Esophagus muscularis mucosa (tissue), 3 donors: ENCODE results near the gene UNC45B.

Experiments
- POLR2A ChIP-seq: fragments of 450-650 bp; IDR thresholded peaks from one replicate; pipeline ENCODE4 v1.6.1; 2017; ENCODE audit warnings: antibody characterized with exemption, moderate library complexity, mild to moderate bottlenecking, low read depth
- POLR2AphosphoS5 ChIP-seq, 2 donors: sonication (generic); formaldehyde crosslinking; IDR thresholded peaks; one replicate each; pipeline ENCODE4 v1.6.1; 2017; ENCODE audit warnings: antibody characterized with exemption in 2 of 2
- TF ChIP-seq, protein P1 (sequence below), 3 experiments: fragments of 200-600 bp in 2 of 3; fragments of 450-650 bp in 1 of 3; sonication (generic) in 2 of 3; IDR thresholded peaks; one replicate each; pipeline ENCODE4 v1.5.1; 2017 to 2019; ENCODE audit warnings: antibody characterized with exemption in 3 of 3, mild to moderate bottlenecking in 2 of 3, moderate library complexity in 1 of 3

DNA sequence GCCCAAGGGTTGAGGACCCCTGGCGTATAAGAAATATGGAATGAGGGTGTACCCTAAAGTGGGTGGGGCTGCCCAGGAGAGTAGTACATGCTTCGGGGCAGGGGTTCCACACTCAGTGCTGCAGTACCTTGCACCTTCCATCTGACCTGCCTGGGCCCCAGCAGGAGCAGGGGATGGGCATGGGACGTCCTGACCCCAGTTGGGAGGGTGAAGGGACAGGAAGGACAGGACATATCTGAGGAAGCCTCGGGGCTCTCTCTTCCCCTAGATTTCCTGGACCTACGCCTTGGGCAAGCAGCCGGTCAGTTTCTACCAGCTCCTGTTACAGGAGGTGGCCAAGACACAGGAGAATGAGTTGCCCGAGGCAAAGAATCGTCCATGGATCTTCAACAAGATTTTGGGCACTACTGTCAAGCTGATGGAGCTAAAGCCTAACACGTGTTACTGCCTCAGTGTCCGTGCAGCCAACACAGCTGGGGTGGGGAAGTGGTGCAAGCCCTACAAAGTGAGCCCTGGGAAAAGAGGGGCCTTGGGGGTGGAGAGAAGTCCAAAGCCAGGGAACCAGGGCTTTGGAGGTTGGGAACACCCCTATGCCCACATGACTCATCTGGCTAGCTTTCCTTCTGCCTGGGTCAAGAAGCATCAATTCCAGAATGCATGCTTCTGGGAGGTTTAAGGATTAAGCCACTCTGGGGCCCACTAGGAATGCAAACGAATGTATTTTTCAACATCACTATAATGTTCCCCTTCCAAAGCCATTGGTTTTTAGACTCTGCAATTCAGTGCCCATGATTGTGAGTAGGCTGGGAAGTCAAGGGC is 18.3 kb upstream of the UNC45B start:
- TF ChIP-seq POLR2AphosphoS5 (IDR thresholded peaks at IDR 0.05) (no peak), POLR2A (no peak)
- TF ChIP-seq, protein P1, sequence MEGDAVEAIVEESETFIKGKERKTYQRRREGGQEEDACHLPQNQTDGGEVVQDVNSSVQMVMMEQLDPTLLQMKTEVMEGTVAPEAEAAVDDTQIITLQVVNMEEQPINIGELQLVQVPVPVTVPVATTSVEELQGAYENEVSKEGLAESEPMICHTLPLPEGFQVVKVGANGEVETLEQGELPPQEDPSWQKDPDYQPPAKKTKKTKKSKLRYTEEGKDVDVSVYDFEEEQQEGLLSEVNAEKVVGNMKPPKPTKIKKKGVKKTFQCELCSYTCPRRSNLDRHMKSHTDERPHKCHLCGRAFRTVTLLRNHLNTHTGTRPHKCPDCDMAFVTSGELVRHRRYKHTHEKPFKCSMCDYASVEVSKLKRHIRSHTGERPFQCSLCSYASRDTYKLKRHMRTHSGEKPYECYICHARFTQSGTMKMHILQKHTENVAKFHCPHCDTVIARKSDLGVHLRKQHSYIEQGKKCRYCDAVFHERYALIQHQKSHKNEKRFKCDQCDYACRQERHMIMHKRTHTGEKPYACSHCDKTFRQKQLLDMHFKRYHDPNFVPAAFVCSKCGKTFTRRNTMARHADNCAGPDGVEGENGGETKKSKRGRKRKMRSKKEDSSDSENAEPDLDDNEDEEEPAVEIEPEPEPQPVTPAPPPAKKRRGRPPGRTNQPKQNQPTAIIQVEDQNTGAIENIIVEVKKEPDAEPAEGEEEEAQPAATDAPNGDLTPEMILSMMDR (IDR thresholded peaks at IDR 0.05), result no peak
